ENCODE measurements around the gene FKBP10. TPM values are rescaled to one million over a fixed set of nuclear protein-coding genes. Genes with fewer than 3 reads are reported as not detected.

FKBP10 gene
- total RNA-seq, 2 experiments from 2014 or later = 0.74 to 1.2 TPM

GRCh38 chr17:41777157-41777573 is 35.6 kb upstream of the FKBP10 start:
- no peak for DNase-seq
- Mint-ChIP-seq H3K36me3 (ENCODE audit: low read depth) (no peaks in the 10 kb centered on the region), H3K4me3 (no peak overlapping the region), H3K27me3 (peaks cover 2% of the 10 kb centered on the region), H3K9me3 (no peaks in the 10 kb centered on the region), H3K27ac (no peak overlapping the region), H3K4me1 (ENCODE audit: low read depth) (no peaks in the 10 kb centered on the region)
- intact Hi-C loops (cut with micrococcal nuclease) = no loop called here
- no peak for ATAC-seq
- TF ChIP-seq CTCF (IDR thresholded peaks at IDR 0.05) = no peak
- CTCF ChIA-PET = interaction anchor here (0.8 to 1.0 kb wide), 2 partner anchors 10 to 25 kb away, joined by 3 read pairs; partner anchors contain the start of gene JUP
- POLR2A ChIA-PET = no interaction called here

GRCh38 chr17:41777574-41778188 is 35.1 kb upstream of the FKBP10 start:
- intact Hi-C loops (cut with micrococcal nuclease) = no loop called here
- DNase-seq (no peak), ATAC-seq (no peak)
- Mint-ChIP-seq H3K9me3 (no peaks in the 10 kb centered on the region), H3K27me3 (peaks cover 6% of the 10 kb centered on the region), H3K36me3 (ENCODE audit: low read depth) (no peaks in the 10 kb centered on the region), H3K4me1 (ENCODE audit: low read depth) (no peaks in the 10 kb centered on the region), H3K4me3 (no peak overlapping the region), H3K27ac (no peak overlapping the region)
- POLR2A ChIA-PET = no interaction called here
- no peak for TF ChIP-seq CTCF (IDR thresholded peaks at IDR 0.05)
- CTCF ChIA-PET = interaction anchor here (0.8 to 1.0 kb wide), 2 partner anchors 9 to 24 kb away, joined by 3 read pairs; partner anchors contain the start of gene JUP

GRCh38 chr17:41779954-41780353 is 32.9 kb upstream of the FKBP10 start:
- H3K4me1 Mint-ChIP-seq (ENCODE audit: low read depth) = peaks cover 4% of the 10 kb centered on the region
- intact Hi-C loops (cut with micrococcal nuclease) = no loop called here
- CTCF ChIA-PET = interaction anchor here (1.3 to 1.7 kb wide), 3 partner anchors 22 to 84 kb away, joined by 4 to 6 read pairs (median 4); no protein-coding TSS in a partner anchor

GRCh38 chr17:41781404-41782110 is 31.2 kb upstream of the FKBP10 start:
- Mint-ChIP-seq H3K9me3 (no peaks in the 10 kb centered on the region), H3K36me3 (ENCODE audit: low read depth) (no peaks in the 10 kb centered on the region), H3K4me1 (ENCODE audit: low read depth) (peaks cover 11% of the 10 kb centered on the region), H3K27me3 (peaks cover 23% of the 10 kb centered on the region), H3K4me3 (no peak overlapping the region), H3K27ac (no peak overlapping the region)
- DNase-seq (no peak), ATAC-seq (no peak)
- intact Hi-C loops (cut with micrococcal nuclease) = no loop called here
- CTCF ChIA-PET = no interaction called here
- TF ChIP-seq CTCF (IDR thresholded peaks at IDR 0.05) = no peak
- POLR2A ChIA-PET = no interaction called here

More at GRCh38 chr17:41779954-41780353, 32.9 kb upstream of the FKBP10 start:
- H3K36me3 Mint-ChIP-seq (ENCODE audit: low read depth) = no peaks in the 10 kb centered on the region
- no peaks in the 10 kb centered on the region for H3K9me3 Mint-ChIP-seq
- no peak overlapping the region for H3K27ac Mint-ChIP-seq
- peaks cover 18% of the 10 kb centered on the region for H3K27me3 Mint-ChIP-seq
- H3K4me3 Mint-ChIP-seq = no peak overlapping the region
- TF ChIP-seq CTCF (IDR thresholded peaks at IDR 0.05) = no peak
- ATAC-seq (no peak), DNase-seq (no peak)
- POLR2A ChIA-PET = no interaction called here

- peaks cover 15% of the 10 kb centered on the region for H3K4me1 Mint-ChIP-seq (ENCODE audit: low read depth)
- POLR2A ChIA-PET = no interaction called here
- CTCF ChIA-PET = no interaction called here
- DNase-seq (no peak), ATAC-seq (no peak)
- H3K27ac Mint-ChIP-seq = no peak overlapping the region
- no peak for TF ChIP-seq CTCF (IDR thresholded peaks at IDR 0.05)
- H3K4me3 Mint-ChIP-seq = no peak overlapping the region
- peaks cover 26% of the 10 kb centered on the region for H3K27me3 Mint-ChIP-seq
- no peaks in the 10 kb centered on the region for H3K36me3 Mint-ChIP-seq (ENCODE audit: low read depth)
- intact Hi-C loops (cut with micrococcal nuclease) = no loop called here
- H3K9me3 Mint-ChIP-seq = no peaks in the 10 kb centered on the region
These were observed 30.7 kb upstream of the FKBP10 start for GRCh38 chr17:41782142-41782541.

All from activated CD8-positive, alpha-beta T cell treated with anti-CD3 and anti-CD28 coated beads for 36 hours (primary cell).